ENCODE measurements around the gene TTC32.

Gene TTC32

GRCh38 chr2:19850056-19851050 lies 51.4 kb downstream of the TTC32 start:
- no peak for DNase-seq (ENCODE audit: low read depth)

- no peak for DNase-seq (ENCODE audit: low read depth)
These were observed 52.8 kb downstream of the TTC32 start for GRCh38 chr2:19848952-19849351.

- no peak for DNase-seq (ENCODE audit: low read depth)
These were observed 53.6 kb downstream of the TTC32 start for GRCh38 chr2:19848029-19848750.

- no peak for DNase-seq (ENCODE audit: low read depth)
These were observed 54.3 kb downstream of the TTC32 start for GRCh38 chr2:19847486-19847885.

All from HS-27A (cell line).